Right cardiac atrium (tissue), 5 donors: ENCODE measurements around the gene SLAMF1. TPM values are rescaled to one million over a fixed set of nuclear protein-coding genes. Genes with fewer than 3 reads are reported as not detected.
"Not testable (repeated sequence)": the region's sequence is repeated elsewhere in the genome, so short reads cannot be mapped to it uniquely, and the experiment has no call there.

Experiments used
- ATAC-seq, 2 donors: fragments of 200-7000 bp; cut with Tn5 transposase; one replicate each; pipeline versions ENCODE4 v1.8.0 to v1.9.1; 2020; ENCODE audit warnings: moderate library complexity in 2 of 2, mild to moderate bottlenecking in 1 of 2
- DNase-seq, 3 donors: peaks; one replicate each; pipeline ENCODE4 v3.0.0-alpha.2; 2020
- H3K27ac ChIP-seq: one replicate; pipeline ENCODE4 v1.5.1; 2013; ENCODE audit warnings: mild to moderate bottlenecking, low read length, control low read depth, moderate library complexity
- H3K27me3 ChIP-seq: one replicate; pipeline ENCODE4 v1.6.1; 2013; ENCODE audit not compliant: control insufficient read depth, insufficient read depth
- H3K4me1 ChIP-seq: one replicate; pipeline ENCODE4 v1.6.1; 2013; ENCODE audit warnings: low read length; ENCODE audit not compliant: control insufficient read depth, insufficient read depth
- H3K4me3 ChIP-seq: one replicate; pipeline ENCODE4 v1.5.1; 2013; ENCODE audit warnings: low read length, control low read depth
- H3K9me3 ChIP-seq: one replicate; pipeline ENCODE4 v1.6.1; 2013; ENCODE audit warnings: low read length; ENCODE audit not compliant: control insufficient read depth
- WGBS: extraction: QIAGEN DNeasy Blood & Tissue Kit; methylation state at CpG from one replicate; pipeline ENCODE4 v1.1.7; 2013; 5-methylcytosine and 5-hydroxymethylcytosine counted together
- intact Hi-C, 4 donors: fragments of 100-400 bp; cut with DNase I; formaldehyde crosslinking; loops; one replicate each; pipeline versions ENCODE4 v1.11.0 to v1.14.0; 2022 to 2023
- polyA plus RNA-seq: library from polyadenylated mRNA; stranded (reverse); fragments of 200-250 nt; gene quantifications from one replicate; pipeline ENCODE4 v1.2.3, GENCODE V29; 2013
- total RNA-seq, 4 donors: library from RNA; stranded (reverse); fragmentation: NEBNext Ultra II Directional; extraction: Animal tissue kit (Norgen Biotek cat#: 25700); gene quantifications; one replicate each; pipeline ENCODE4 v1.2.1, GENCODE V29; 2021
- donor health status: healthy with polysubstance abuse.
- donor health status: DM: no; HTN: yes; CAD: no.
- donor health status: DM: no; HTN: no; CAD: no.
- donor health status: DM: no; HTN: yes; CAD: no; lungs with severe emphysema.
- donor health status: DM: yes; HTN: yes; CAD: no.

SLAMF1 gene
- total and polyA plus RNA-seq, 5 donors: 0.18 to 0.46 (median 0.31) TPM

- Histone ChIP-seq H3K27me3 (no peaks in the 10 kb centered on the region), H3K4me3 (no peak overlapping the region), H3K4me1 (no peaks in the 10 kb centered on the region), H3K27ac (no peak overlapping the region), H3K9me3 (no peaks in the 10 kb centered on the region)
- DNase-seq (no peak), ATAC-seq (no peak)
- 76% methylated on average over 8 of the region's 8 CpGs for WGBS
- intact Hi-C loops: no loop called here
These were observed 18.0 kb downstream of the SLAMF1 start for GRCh38 chr1:160628799-160629263.

- WGBS: 93% methylated on average over 4 of the region's 4 CpGs
- H3K27me3 ChIP-seq, H3K4me3 ChIP-seq, intact Hi-C loops, DNase-seq, H3K27ac ChIP-seq, H3K4me1 ChIP-seq, ATAC-seq, H3K9me3 ChIP-seq: not testable (repeated sequence)
These were observed 19.1 kb downstream of the SLAMF1 start for GRCh38 chr1:160627677-160628289.

- Histone ChIP-seq H3K4me3 (no peak overlapping the region), H3K27me3 (no peaks in the 10 kb centered on the region), H3K27ac (no peak overlapping the region), H3K4me1 (no peaks in the 10 kb centered on the region), H3K9me3 (no peaks in the 10 kb centered on the region)
- DNase-seq (no peak), ATAC-seq (no peak)
- intact Hi-C loops: no loop called here
- WGBS: 94% methylated on average over 1 of the region's 1 CpG
These were observed 20.1 kb downstream of the SLAMF1 start for GRCh38 chr1:160626509-160627342.

- ATAC-seq: peak in 1 of 2 donors; percentile 22
- no peak for DNase-seq
- Histone ChIP-seq H3K27ac (no peak overlapping the region), H3K4me3 (no peak overlapping the region), H3K9me3 (no peaks in the 10 kb centered on the region), H3K4me1 (no peaks in the 10 kb centered on the region), H3K27me3 (no peaks in the 10 kb centered on the region)
- WGBS: 74% methylated on average over 10 of the region's 10 CpGs
- intact Hi-C loops: no loop called here
These were observed 20.9 kb downstream of the SLAMF1 start for GRCh38 chr1:160625725-160626498.

GRCh38 chr1:160625321-160625720, 21.5 kb downstream of the SLAMF1 start:
- DNase-seq (no peak), ATAC-seq (no peak)
- no peaks in the 10 kb centered on the region for H3K4me1 ChIP-seq
- H3K27me3 ChIP-seq: no peaks in the 10 kb centered on the region
- intact Hi-C loops: no loop called here
- H3K4me3 ChIP-seq: no peak overlapping the region
- H3K27ac ChIP-seq: no peak overlapping the region
- no peaks in the 10 kb centered on the region for H3K9me3 ChIP-seq
- 78% methylated on average over 1 of the region's 1 CpG for WGBS

- DNase-seq (no peak), ATAC-seq (no peak)
- no peak overlapping the region for H3K27ac ChIP-seq
- intact Hi-C loops: no loop called here
- H3K4me1 ChIP-seq: no peaks in the 10 kb centered on the region
- WGBS: 57% methylated on average over 3 of the region's 3 CpGs
- H3K9me3 ChIP-seq: no peaks in the 10 kb centered on the region
- H3K27me3 ChIP-seq: no peaks in the 10 kb centered on the region
- H3K4me3 ChIP-seq: no peak overlapping the region
These were observed 22.4 kb downstream of the SLAMF1 start for GRCh38 chr1:160624464-160624863.

GRCh38 chr1:160623862-160624261, 23.0 kb downstream of the SLAMF1 start:
- Histone ChIP-seq H3K9me3 (no peaks in the 10 kb centered on the region), H3K27me3 (no peaks in the 10 kb centered on the region), H3K4me1 (no peaks in the 10 kb centered on the region), H3K4me3 (no peak overlapping the region), H3K27ac (no peak overlapping the region)
- no peak for ATAC-seq
- no peak for DNase-seq
- WGBS: 63% methylated on average over 1 of the region's 1 CpG
- intact Hi-C loops: no loop called here

GRCh38 chr1:160623227-160623633, 23.6 kb downstream of the SLAMF1 start:
- H3K4me1 ChIP-seq: no peaks in the 10 kb centered on the region
- no peaks in the 10 kb centered on the region for H3K9me3 ChIP-seq
- H3K27ac ChIP-seq: no peak overlapping the region
- no peak for DNase-seq
- no peak for ATAC-seq
- no peaks in the 10 kb centered on the region for H3K27me3 ChIP-seq
- intact Hi-C loops: no loop called here
- 93% methylated on average over 3 of the region's 3 CpGs for WGBS
- H3K4me3 ChIP-seq: no peak overlapping the region

- no peaks in the 10 kb centered on the region for H3K4me1 ChIP-seq
- H3K9me3 ChIP-seq: no peaks in the 10 kb centered on the region
- H3K4me3 ChIP-seq: no peak overlapping the region
- H3K27me3 ChIP-seq: no peaks in the 10 kb centered on the region
- WGBS: 90% methylated on average over 5 of the region's 5 CpGs
- H3K27ac ChIP-seq: no peak overlapping the region
- intact Hi-C loops: no loop called here
- DNase-seq: no peak
- no peak for ATAC-seq
These were observed 24.2 kb downstream of the SLAMF1 start for GRCh38 chr1:160622501-160623226.

- WGBS: 81% methylated on average over 8 of the region's 8 CpGs
- no peak for ATAC-seq
- intact Hi-C loops: no loop called here
These were observed 25.0 kb downstream of the SLAMF1 start for GRCh38 chr1:160621633-160622413.

More at GRCh38 chr1:160621633-160622413, 25.0 kb downstream of the SLAMF1 start:
- Histone ChIP-seq H3K27ac (no peak overlapping the region), H3K4me1 (no peaks in the 10 kb centered on the region), H3K27me3 (no peaks in the 10 kb centered on the region), H3K9me3 (no peaks in the 10 kb centered on the region), H3K4me3 (no peak overlapping the region)
- no peak for DNase-seq
